GM21723 (cell line): ENCODE measurements around the gene EHHADH.

Experiments
- ATAC-seq: cut with Tn5 transposase; IDR thresholded peaks from one replicate; pipeline ENCODE4 v1.9.1; 2021; ENCODE audit warnings: mild to moderate bottlenecking, moderate library complexity; ENCODE audit not compliant: unreplicated experiment

The EHHADH gene

GRCh38 chr3:185151101-185151963, 102.5 kb downstream of the EHHADH start:
- no peak for ATAC-seq

GRCh38 chr3:185150561-185150960, 103.3 kb downstream of the EHHADH start:
- ATAC-seq, result no peak

- no peak for ATAC-seq
Observed at GRCh38 chr3:185149591-185149990, 104.3 kb downstream of the EHHADH start.

- no peak for ATAC-seq
Observed at GRCh38 chr3:185145511-185145910, 108.3 kb downstream of the EHHADH start.

GRCh38 chr3:185144784-185145183, 109.1 kb downstream of the EHHADH start:
- no peak for ATAC-seq
